Ovary (tissue), 3 donors: ENCODE results near the gene SLC38A4.

ENCODE experiments used
- EP300 ChIP-seq: sonication (generic); formaldehyde crosslinking; IDR thresholded peaks from one replicate; pipeline ENCODE4 v1.6.1; 2017; ENCODE audit warnings: antibody characterized with exemption
- POLR2A ChIP-seq: fragments of 450-650 bp; IDR thresholded peaks from one replicate; pipeline ENCODE4 v1.6.1; 2017; ENCODE audit warnings: antibody characterized with exemption, mild to moderate bottlenecking, moderate library complexity
- TF ChIP-seq, protein P1 (sequence below), 3 donors: fragments of 450-650 bp in 2 of 3; fragments of 200-600 bp in 1 of 3; IDR thresholded peaks; one replicate each; pipeline versions ENCODE4 v1.5.1 to v1.8.0; 2016 to 2022; ENCODE audit warnings: antibody characterized with exemption in 3 of 3, mild to moderate bottlenecking in 1 of 3
- donor health status: DM: no; HTN: no; CAD: no.

DNA sequence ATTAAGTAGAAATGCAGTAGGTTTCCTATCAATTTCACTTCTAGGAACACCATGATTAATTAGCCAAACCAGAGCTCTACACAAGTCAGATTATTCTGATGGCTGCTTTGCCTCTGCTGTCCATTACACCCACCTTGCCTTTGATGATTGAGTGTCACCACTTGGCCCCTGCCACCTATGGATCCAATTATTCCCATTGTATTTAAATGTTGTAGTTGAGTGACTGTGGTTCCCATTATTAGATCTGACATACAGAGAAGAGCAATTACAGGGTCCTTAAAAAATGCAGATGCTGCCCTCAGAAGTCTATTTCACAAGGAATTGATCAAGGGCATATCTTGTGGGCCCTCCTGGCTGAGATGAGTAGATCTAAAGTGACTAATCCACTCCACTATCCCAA is 39.5 kb upstream of the SLC38A4 start:
- TF ChIP-seq, protein P1, sequence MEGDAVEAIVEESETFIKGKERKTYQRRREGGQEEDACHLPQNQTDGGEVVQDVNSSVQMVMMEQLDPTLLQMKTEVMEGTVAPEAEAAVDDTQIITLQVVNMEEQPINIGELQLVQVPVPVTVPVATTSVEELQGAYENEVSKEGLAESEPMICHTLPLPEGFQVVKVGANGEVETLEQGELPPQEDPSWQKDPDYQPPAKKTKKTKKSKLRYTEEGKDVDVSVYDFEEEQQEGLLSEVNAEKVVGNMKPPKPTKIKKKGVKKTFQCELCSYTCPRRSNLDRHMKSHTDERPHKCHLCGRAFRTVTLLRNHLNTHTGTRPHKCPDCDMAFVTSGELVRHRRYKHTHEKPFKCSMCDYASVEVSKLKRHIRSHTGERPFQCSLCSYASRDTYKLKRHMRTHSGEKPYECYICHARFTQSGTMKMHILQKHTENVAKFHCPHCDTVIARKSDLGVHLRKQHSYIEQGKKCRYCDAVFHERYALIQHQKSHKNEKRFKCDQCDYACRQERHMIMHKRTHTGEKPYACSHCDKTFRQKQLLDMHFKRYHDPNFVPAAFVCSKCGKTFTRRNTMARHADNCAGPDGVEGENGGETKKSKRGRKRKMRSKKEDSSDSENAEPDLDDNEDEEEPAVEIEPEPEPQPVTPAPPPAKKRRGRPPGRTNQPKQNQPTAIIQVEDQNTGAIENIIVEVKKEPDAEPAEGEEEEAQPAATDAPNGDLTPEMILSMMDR (IDR thresholded peaks at IDR 0.05): no peak
- TF ChIP-seq POLR2A (no peak), EP300 (no peak)
